Measurements from ENCODE around the gene C9orf50.

The C9orf50 gene

DNA sequence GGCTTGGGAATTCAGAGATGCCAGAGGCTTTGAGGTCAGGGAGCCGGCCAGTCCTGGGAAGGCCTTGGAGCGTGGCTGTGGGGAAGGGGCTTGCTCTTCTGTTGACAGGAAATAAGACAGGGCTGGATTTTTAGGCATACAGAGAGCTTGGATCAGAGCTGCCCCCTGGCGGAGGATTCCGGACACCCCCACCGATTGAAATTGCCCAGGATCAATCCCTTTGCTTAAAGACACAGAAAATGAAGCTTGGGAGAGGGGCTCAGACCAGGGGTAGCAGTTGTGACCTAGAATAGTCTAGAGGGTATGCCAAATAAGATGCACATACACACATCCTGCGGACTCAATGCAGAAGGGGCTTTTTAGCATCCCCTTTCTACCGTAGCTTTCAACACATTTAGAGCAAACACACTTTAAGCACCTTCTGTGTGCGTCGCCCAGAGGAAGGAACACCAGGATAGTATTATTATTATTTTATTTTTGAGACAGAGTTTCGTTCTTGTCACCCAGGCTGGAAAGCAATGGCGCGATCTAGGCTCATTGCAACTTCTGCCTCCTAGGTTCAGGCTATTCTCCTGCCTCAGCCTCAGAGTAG is 3.4 kb upstream of the C9orf50 start:
- no peak overlapping the region for H3K4me3 ChIP-seq (ENCODE audit: low read depth, low read length)
- DNase-seq (ENCODE audit: low read depth): peak; percentile 73

DNA sequence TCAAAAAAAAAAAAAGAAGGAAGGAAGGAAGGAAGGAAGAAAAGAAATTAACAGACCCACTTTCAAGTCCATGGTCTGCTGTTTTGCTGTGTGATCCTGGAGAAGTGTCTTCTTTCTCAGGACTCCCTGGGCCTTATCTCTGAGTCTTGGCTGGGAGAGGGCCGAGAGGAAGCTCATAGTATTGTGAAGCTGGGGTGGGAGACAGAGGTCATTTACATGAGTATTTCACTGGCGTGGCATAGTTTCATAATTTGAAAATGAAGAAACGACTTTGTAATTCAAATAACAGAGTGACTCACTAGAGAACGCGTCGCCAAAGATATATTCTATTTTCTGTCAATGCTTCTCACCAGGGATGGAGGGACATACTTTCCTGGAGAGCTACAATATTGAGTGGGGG is 2.4 kb upstream of the C9orf50 start:
- no peak overlapping the region for H3K4me3 ChIP-seq (ENCODE audit: low read depth, low read length)
- TF ChIP-seq, protein P1, sequence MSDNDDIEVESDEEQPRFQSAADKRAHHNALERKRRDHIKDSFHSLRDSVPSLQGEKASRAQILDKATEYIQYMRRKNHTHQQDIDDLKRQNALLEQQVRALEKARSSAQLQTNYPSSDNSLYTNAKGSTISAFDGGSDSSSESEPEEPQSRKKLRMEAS (IDR thresholded peaks at IDR 0.05; ENCODE audit: low read depth, low read length): no peak
- TF ChIP-seq, protein P2, sequence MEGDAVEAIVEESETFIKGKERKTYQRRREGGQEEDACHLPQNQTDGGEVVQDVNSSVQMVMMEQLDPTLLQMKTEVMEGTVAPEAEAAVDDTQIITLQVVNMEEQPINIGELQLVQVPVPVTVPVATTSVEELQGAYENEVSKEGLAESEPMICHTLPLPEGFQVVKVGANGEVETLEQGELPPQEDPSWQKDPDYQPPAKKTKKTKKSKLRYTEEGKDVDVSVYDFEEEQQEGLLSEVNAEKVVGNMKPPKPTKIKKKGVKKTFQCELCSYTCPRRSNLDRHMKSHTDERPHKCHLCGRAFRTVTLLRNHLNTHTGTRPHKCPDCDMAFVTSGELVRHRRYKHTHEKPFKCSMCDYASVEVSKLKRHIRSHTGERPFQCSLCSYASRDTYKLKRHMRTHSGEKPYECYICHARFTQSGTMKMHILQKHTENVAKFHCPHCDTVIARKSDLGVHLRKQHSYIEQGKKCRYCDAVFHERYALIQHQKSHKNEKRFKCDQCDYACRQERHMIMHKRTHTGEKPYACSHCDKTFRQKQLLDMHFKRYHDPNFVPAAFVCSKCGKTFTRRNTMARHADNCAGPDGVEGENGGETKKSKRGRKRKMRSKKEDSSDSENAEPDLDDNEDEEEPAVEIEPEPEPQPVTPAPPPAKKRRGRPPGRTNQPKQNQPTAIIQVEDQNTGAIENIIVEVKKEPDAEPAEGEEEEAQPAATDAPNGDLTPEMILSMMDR (IDR thresholded peaks at IDR 0.05; ENCODE audit: low read depth, low read length): no peak
- DNase-seq (ENCODE audit: low read depth): peak; percentile 65

More for the DNA sequence above, 3.4 kb upstream of the C9orf50 start:
- TF ChIP-seq POLR2A (IDR thresholded peaks at IDR 0.05; ENCODE audit: extremely low read depth, insufficient read length) (no peak), MYC (IDR thresholded peaks at IDR 0.05; ENCODE audit: low read depth, low read length) (no peak)
- TF ChIP-seq, protein P1 (IDR thresholded peaks at IDR 0.05; ENCODE audit: low read depth, low read length): no peak
- TF ChIP-seq, protein P2 (IDR thresholded peaks at IDR 0.05; ENCODE audit: low read depth, low read length): peak; percentile 85

DNA sequence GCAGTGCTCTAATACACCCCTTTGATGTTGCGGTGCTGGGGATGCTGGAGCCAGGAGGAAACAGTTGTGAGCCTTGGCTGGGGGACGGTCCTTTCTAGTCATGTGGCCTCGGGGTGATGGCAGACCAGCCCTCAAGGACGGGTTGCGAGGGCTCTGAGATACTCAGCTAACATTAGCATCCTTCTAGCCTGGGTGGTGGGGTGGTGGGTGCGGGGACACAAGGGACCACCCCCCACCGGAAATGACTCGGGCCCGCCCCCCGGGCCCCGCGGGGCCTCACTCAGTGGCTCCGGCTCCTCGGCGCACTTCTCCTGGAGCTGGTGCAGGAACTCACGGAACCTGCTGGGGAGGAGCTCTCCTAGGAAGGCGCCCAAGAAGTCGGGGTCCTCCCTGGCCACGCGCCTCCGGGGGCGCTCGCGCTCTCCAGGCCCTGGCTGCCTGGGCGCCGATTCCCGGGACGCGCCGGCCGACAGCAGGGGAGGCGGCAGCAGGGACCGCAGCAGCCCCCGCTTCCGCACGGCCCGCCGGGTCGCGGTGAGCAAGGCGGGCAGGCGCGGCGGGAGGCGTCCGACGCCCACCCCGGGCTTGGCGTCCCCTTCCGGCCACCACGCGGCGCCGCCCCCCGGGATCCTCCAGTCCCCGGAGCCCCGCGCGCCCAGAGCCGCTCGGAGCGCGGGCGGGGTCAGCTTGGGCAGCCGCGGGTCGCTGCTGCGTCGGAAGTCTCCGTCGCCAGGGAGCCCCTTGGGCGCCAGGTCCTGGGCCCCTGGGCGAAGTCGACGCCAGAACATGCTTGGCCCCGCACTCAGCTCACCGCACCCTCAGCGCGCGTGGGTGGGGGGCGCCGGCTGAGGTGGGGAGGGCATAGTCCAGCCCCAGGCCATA is 873 bp downstream of the C9orf50 start:
- TF ChIP-seq, protein P2 (IDR thresholded peaks at IDR 0.05; ENCODE audit: low read depth, low read length): peak; percentile 26
- TF ChIP-seq MYC (IDR thresholded peaks at IDR 0.05; ENCODE audit: low read depth, low read length): no peak
- H3K4me3 ChIP-seq (ENCODE audit: low read depth, low read length): no peak overlapping the region
- DNase-seq (ENCODE audit: low read depth): peak; percentile 74

DNA sequence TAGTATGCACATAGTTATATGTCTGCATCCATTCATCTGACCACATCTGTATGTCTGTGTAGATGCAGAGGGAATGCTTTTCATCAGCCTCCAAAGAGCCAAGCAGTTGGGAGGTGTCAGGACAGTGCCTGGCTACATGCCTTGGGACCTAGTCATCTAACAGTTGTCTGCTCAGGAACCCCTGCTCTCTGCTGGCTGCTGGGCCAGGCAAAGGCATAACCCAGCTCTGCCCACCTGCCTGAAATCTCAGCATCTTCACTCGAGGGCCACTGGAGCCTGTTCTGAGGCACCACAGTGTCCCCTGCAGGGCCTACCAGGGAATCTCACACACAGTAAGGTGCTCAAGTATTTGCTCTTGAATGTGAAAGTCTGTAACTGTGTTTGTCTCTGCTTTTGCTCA is 3.7 kb downstream of the C9orf50 start:
- no peak for TF ChIP-seq MYC (IDR thresholded peaks at IDR 0.05; ENCODE audit: low read depth, low read length)
- TF ChIP-seq, protein P2 (IDR thresholded peaks at IDR 0.05; ENCODE audit: low read depth, low read length): peak; percentile 56
- DNase-seq (ENCODE audit: low read depth): no peak
- H3K4me3 ChIP-seq (ENCODE audit: low read depth, low read length): no peak overlapping the region

DNA sequence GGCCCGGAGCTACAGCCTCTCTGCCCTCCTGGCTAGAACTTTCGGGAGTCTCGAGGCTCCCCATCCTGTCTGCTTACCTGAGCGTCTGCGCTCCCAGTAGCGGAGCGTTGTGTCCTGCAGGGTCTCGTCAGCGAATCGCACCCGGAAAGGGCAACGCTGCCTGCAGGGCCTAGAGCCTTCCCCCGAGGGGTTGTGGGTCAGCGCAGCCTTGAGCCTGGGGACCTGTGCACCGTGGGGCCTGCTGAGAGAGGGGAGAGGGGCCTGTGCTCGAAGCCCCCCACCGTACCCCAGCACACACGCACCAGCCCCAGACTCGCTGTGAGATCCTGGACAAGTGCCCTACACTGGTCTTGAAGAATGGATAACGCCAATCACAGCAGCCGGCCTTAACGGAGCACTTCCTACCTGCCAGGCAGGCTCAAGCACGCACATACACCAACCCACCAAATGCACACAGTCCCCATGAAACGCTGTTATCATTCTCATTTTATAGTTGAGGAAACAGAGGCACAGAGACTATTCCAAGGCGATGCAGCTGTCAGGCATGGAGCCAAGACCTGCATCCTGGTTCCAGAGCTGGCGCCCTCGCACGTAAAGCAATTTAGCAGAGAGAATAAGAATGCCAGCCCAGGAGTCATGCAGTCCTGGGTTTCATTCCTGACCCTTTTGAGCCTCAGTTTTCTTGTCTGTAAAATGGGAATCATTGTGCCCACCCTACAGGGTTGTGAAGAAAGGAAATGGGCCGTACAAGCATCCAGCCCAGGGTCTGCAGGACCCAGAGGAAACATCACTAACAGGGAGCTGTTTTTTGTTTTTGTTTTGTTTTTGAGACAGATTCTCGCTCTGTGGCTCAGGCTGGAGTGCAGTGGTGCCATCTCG is 5.3 kb downstream of the C9orf50 start:
- TF ChIP-seq POLR2A (IDR thresholded peaks at IDR 0.05; ENCODE audit: extremely low read depth, insufficient read length) (no peak), MYC (IDR thresholded peaks at IDR 0.05; ENCODE audit: low read depth, low read length) (no peak)
- TF ChIP-seq, protein P2 (IDR thresholded peaks at IDR 0.05; ENCODE audit: low read depth, low read length): no peak
- TF ChIP-seq, protein P1 (IDR thresholded peaks at IDR 0.05; ENCODE audit: low read depth, low read length): no peak
- no peak for DNase-seq (ENCODE audit: low read depth)

More for the DNA sequence above, 5.3 kb downstream of the C9orf50 start:
- no peak overlapping the region for H3K4me3 ChIP-seq (ENCODE audit: low read depth, low read length)

Measured in NB4 (cell line).